GM23248 (cell line): ENCODE data around the gene CSTF2T.

ENCODE experiments used
- EZH2 ChIP-seq: fragments of 200-600 bp; sonication (generic); IDR thresholded peaks from 2 replicates; pipeline ENCODE4 v1.6.1; 2018; ENCODE audit warnings: antibody characterized with exemption, mild to moderate bottlenecking; ENCODE audit not compliant: insufficient read depth, poor library complexity, severe bottlenecking
- EZH2phosphoT487 ChIP-seq: fragments of 200-600 bp; sonication (generic); IDR thresholded peaks from 2 replicates; pipeline ENCODE4 v1.6.1; 2018; ENCODE audit warnings: antibody characterized with exemption, moderate library complexity, mild to moderate bottlenecking, low read depth; ENCODE audit not compliant: insufficient read depth

- TF ChIP-seq EZH2phosphoT487 = no peak
- TF ChIP-seq EZH2 = no peak
Measured at GRCh38 chr10:51699475-51700227, at the start of gene CSTF2T.
